ENCODE measurements around the gene EVX1. TPM values are rescaled to one million over a fixed set of nuclear protein-coding genes. Genes with fewer than 3 reads are reported as not detected.

Gene EVX1
- total RNA-seq, 2 experiments from 2014 or later: 0.25 to 0.33 TPM

DNA sequence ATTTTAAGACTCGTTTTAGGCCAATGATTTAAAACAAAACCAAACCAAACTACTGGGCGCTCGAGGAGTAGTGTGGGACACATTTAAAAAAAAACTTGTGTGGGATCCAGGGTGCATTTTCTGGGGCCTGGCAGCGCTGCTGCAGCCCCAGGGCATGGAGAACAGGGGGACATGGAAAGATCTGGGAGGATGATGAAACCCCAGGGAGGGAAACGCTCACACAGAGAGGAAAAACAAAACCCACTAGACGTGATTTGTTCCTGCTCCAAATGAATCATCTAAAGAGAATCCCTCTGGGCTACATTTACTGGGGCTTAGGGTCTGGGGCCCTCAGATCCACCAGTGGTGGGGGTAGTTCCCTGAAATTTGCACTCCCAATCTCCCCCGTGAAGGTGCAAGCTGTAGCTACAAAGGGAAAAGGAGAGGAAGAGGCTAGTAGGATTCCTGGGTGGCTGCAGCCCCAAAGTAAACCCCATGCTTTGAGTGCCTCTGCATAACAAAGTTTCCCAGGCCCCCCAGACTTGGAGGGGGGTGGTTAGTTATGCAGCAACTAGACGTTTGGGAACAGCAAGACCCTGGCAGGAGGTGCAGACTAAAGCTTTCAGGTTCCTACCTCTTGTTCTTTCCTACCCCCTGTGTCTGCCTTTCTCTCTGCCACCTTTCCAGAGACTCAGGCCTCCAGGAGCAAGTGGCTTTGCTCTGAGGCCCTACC, 28.2 kb upstream of the EVX1 start:
- H3K27ac ChIP-seq (ENCODE audit: low read depth in 1 of 2, low read length in 2 of 2): no peak overlapping the region
- H3K4me3 Mint-ChIP-seq: no peak overlapping the region

DNA sequence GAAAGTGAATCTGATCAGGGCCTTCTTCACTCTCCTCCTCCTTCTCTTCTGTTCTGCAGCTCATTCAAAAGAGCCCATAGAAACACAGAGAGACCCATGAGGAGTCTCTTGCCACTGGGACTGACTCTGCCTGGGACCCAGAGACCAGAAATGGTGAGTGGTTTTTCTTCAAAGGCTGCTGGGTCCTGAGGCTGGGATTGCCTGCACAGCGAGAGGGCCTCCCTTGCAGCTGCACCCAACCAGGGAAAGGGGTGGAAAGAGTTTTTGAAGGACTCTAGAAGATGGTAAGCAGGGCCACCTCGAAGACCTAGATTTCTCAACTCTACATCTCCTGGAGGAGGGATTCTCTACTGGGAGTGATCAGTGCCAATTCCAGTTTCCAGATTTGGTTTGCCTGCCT, 27.2 kb upstream of the EVX1 start:
- DNase-seq (no peak), ATAC-seq (ENCODE audit: poor library complexity) (no peak)
- peaks cover 18% of the 10 kb centered on the region for H3K4me1 Mint-ChIP-seq (ENCODE audit: low read depth)
- Histone ChIP-seq H3K36me3 (ENCODE audit: insufficient read depth, low read length) (no peaks in the 10 kb centered on the region), H3K4me3 (ENCODE audit: low read length) (no peak overlapping the region), H3K4me1 (ENCODE audit: insufficient read depth, low read length) (peaks cover 21% of the 10 kb centered on the region), H3K9me3 (ENCODE audit: control insufficient read depth in 1 of 2, insufficient read depth in 1 of 2, low read length in 2 of 2) (peaks cover 0 to 18% of the 10 kb centered on the region in 2 experiments), H3K27me3 (ENCODE audit: control insufficient read depth in 1 of 2, insufficient read depth in 2 of 2, low read length in 2 of 2) (peaks cover 68 to 87% of the 10 kb centered on the region in 2 experiments), H3K27ac (ENCODE audit: low read depth in 1 of 2, low read length in 2 of 2) (no peak overlapping the region)
- CTCF ChIA-PET: no interaction called here
- no peaks in the 10 kb centered on the region for H3K9me3 Mint-ChIP-seq
- TF ChIP-seq, protein P1, sequence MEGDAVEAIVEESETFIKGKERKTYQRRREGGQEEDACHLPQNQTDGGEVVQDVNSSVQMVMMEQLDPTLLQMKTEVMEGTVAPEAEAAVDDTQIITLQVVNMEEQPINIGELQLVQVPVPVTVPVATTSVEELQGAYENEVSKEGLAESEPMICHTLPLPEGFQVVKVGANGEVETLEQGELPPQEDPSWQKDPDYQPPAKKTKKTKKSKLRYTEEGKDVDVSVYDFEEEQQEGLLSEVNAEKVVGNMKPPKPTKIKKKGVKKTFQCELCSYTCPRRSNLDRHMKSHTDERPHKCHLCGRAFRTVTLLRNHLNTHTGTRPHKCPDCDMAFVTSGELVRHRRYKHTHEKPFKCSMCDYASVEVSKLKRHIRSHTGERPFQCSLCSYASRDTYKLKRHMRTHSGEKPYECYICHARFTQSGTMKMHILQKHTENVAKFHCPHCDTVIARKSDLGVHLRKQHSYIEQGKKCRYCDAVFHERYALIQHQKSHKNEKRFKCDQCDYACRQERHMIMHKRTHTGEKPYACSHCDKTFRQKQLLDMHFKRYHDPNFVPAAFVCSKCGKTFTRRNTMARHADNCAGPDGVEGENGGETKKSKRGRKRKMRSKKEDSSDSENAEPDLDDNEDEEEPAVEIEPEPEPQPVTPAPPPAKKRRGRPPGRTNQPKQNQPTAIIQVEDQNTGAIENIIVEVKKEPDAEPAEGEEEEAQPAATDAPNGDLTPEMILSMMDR (IDR thresholded peaks at IDR 0.05): no peak
- POLR2A ChIA-PET: no interaction called here
- no peak overlapping the region for H3K27ac Mint-ChIP-seq
- intact Hi-C loops (cut with DNase I, micrococcal nuclease): no loop called here
- peaks cover 92% of the 10 kb centered on the region for H3K27me3 Mint-ChIP-seq
- H3K4me3 Mint-ChIP-seq: no peak overlapping the region
- no peaks in the 10 kb centered on the region for H3K36me3 Mint-ChIP-seq (ENCODE audit: low read depth)

More for the DNA sequence above, 28.2 kb upstream of the EVX1 start:
- no peak for DNase-seq
- ChIA-PET POLR2A (no interaction called here), CTCF (no interaction called here)
- Histone ChIP-seq H3K4me3 (ENCODE audit: low read length) (no peak overlapping the region), H3K9me3 (ENCODE audit: control insufficient read depth in 1 of 2, insufficient read depth in 1 of 2, low read length in 2 of 2) (peaks cover 0 to 18% of the 10 kb centered on the region in 2 experiments), H3K27me3 (ENCODE audit: control insufficient read depth in 1 of 2, insufficient read depth in 2 of 2, low read length in 2 of 2) (peaks cover 67 to 87% of the 10 kb centered on the region in 2 experiments), H3K4me1 (ENCODE audit: insufficient read depth, low read length) (peaks cover 21% of the 10 kb centered on the region), H3K36me3 (ENCODE audit: insufficient read depth, low read length) (no peaks in the 10 kb centered on the region)
- TF ChIP-seq, protein P1 (IDR thresholded peaks at IDR 0.05): no peak
- peaks cover 93% of the 10 kb centered on the region for H3K27me3 Mint-ChIP-seq
- no peak overlapping the region for H3K27ac Mint-ChIP-seq
- ATAC-seq (ENCODE audit: poor library complexity): no peak
- H3K4me1 Mint-ChIP-seq (ENCODE audit: low read depth): peaks cover 16% of the 10 kb centered on the region
- intact Hi-C loops (cut with DNase I, micrococcal nuclease): loop anchor here (5.0 kb wide), 4 partner anchors 358 to 808 kb away; no protein-coding TSS in a partner anchor
- H3K9me3 Mint-ChIP-seq: no peaks in the 10 kb centered on the region
- H3K36me3 Mint-ChIP-seq (ENCODE audit: low read depth): no peaks in the 10 kb centered on the region

DNA sequence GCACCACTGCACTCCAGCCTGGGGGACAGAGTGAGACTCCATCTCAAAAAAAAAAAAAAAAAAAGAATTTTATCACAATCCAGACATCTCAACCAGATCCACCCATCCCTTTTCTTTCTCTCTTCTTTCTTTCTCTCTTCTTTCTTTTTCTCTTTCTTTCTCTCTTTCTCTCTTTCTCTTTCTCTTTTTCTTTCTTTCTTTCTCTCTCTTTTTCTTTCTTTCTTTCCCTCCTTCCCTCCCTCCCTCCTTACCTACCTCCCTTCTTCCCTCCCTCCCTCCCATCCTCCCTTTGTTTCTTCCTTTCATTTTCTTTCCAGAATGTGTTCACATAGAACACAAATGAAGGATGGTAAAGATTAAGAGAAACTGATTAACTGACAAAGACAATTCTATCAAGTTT, 24.7 kb upstream of the EVX1 start:
- Mint-ChIP-seq H3K36me3 (ENCODE audit: low read depth) (no peaks in the 10 kb centered on the region), H3K27me3 (peaks cover 91% of the 10 kb centered on the region), H3K9me3 (no peaks in the 10 kb centered on the region), H3K4me1 (ENCODE audit: low read depth) (peaks cover 13% of the 10 kb centered on the region), H3K27ac (no peak overlapping the region), H3K4me3 (no peak overlapping the region)
- Histone ChIP-seq H3K27ac (ENCODE audit: low read depth in 1 of 2, low read length in 2 of 2) (no peak overlapping the region), H3K4me1 (ENCODE audit: insufficient read depth, low read length) (peaks cover 15% of the 10 kb centered on the region), H3K9me3 (ENCODE audit: control insufficient read depth in 1 of 2, insufficient read depth in 1 of 2, low read length in 2 of 2) (peaks cover 0 to 13% of the 10 kb centered on the region in 2 experiments), H3K36me3 (ENCODE audit: insufficient read depth, low read length) (no peaks in the 10 kb centered on the region), H3K27me3 (ENCODE audit: control insufficient read depth in 1 of 2, insufficient read depth in 2 of 2, low read length in 2 of 2) (peaks cover 54 to 87% of the 10 kb centered on the region in 2 experiments), H3K4me3 (ENCODE audit: low read length) (no peak overlapping the region)
- CTCF ChIA-PET: no interaction called here
- no peak for ATAC-seq (ENCODE audit: poor library complexity)
- intact Hi-C loops (cut with DNase I, micrococcal nuclease): no loop called here
- DNase-seq: no peak
- POLR2A ChIA-PET: no interaction called here
- TF ChIP-seq, protein P1 (IDR thresholded peaks at IDR 0.05): no peak
